Endothelial cell (in vitro differentiated cells): ENCODE measurements around the gene SLC66A3. TPM values are rescaled to one million over a fixed set of nuclear protein-coding genes. Genes with fewer than 3 reads are reported as not detected.

Experiments used
- DNase-seq: peaks from one replicate; pipeline ENCODE4 v3.0.0; 2021; ENCODE audit warnings: low spot score
- H3K27ac Mint-ChIP-seq: one replicate; pipeline ENCODE4 v1.8.0; 2021; ENCODE audit warnings: mixed read lengths, inconsistent platforms; ENCODE audit not compliant: unreplicated experiment
- H3K27me3 Mint-ChIP-seq: one replicate; pipeline ENCODE4 v1.8.0; 2021; ENCODE audit warnings: mild to moderate bottlenecking, moderate library complexity, mixed read lengths, inconsistent platforms; ENCODE audit not compliant: unreplicated experiment
- H3K36me3 Mint-ChIP-seq: one replicate; pipeline ENCODE4 v1.8.0; 2021; ENCODE audit warnings: mild to moderate bottlenecking, low read depth, mixed read lengths, inconsistent platforms; ENCODE audit not compliant: unreplicated experiment
- H3K4me1 Mint-ChIP-seq: one replicate; pipeline ENCODE4 v1.8.0; 2021; ENCODE audit warnings: mild to moderate bottlenecking, mixed read lengths, inconsistent platforms; ENCODE audit not compliant: unreplicated experiment
- H3K4me3 Mint-ChIP-seq: one replicate; pipeline ENCODE4 v1.8.0; 2021; ENCODE audit warnings: mild to moderate bottlenecking, mixed read lengths, inconsistent platforms; ENCODE audit not compliant: unreplicated experiment
- H3K9me3 Mint-ChIP-seq: one replicate; pipeline ENCODE4 v1.8.0; 2021; ENCODE audit warnings: mixed read lengths, inconsistent platforms; ENCODE audit not compliant: unreplicated experiment
- total RNA-seq: library from RNA; stranded (reverse); fragmentation: NEBNext Ultra II Directional; extraction: Animal tissue kit (Norgen Biotek cat#: 25700); gene quantifications from one replicate; pipeline ENCODE4 v1.2.1, GENCODE V29; 2021; ENCODE audit not compliant: unreplicated experiment
- TF ChIP-seq, protein P1 (sequence below): fragments of 200-600 bp; sonication (generic); IDR thresholded peaks from one replicate; pipeline ENCODE4 v1.5.0; 2021; ENCODE audit warnings: antibody characterized with exemption; ENCODE audit not compliant: unreplicated experiment

SLC66A3 gene
- total RNA-seq, 1 donor from 2014 or later, result 12.1 TPM

- Mint-ChIP-seq H3K27ac (no peak overlapping the region), H3K9me3 (no peaks in the 10 kb centered on the region), H3K4me1 (peaks cover 5% of the 10 kb centered on the region), H3K27me3 (peaks cover 9% of the 10 kb centered on the region), H3K4me3 (no peak overlapping the region), H3K36me3 (no peaks in the 10 kb centered on the region)
- TF ChIP-seq, protein P1, sequence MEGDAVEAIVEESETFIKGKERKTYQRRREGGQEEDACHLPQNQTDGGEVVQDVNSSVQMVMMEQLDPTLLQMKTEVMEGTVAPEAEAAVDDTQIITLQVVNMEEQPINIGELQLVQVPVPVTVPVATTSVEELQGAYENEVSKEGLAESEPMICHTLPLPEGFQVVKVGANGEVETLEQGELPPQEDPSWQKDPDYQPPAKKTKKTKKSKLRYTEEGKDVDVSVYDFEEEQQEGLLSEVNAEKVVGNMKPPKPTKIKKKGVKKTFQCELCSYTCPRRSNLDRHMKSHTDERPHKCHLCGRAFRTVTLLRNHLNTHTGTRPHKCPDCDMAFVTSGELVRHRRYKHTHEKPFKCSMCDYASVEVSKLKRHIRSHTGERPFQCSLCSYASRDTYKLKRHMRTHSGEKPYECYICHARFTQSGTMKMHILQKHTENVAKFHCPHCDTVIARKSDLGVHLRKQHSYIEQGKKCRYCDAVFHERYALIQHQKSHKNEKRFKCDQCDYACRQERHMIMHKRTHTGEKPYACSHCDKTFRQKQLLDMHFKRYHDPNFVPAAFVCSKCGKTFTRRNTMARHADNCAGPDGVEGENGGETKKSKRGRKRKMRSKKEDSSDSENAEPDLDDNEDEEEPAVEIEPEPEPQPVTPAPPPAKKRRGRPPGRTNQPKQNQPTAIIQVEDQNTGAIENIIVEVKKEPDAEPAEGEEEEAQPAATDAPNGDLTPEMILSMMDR, result peak; percentile 22
- peak; percentile 75 for DNase-seq
Observed at GRCh38 chr2:11129598-11130449, 25.4 kb upstream of the SLC66A3 start.

- Mint-ChIP-seq H3K4me1 (peaks cover 5% of the 10 kb centered on the region), H3K9me3 (no peaks in the 10 kb centered on the region), H3K27me3 (peaks cover 9% of the 10 kb centered on the region), H3K36me3 (no peaks in the 10 kb centered on the region), H3K4me3 (no peak overlapping the region), H3K27ac (no peak overlapping the region)
- DNase-seq, result no peak
- TF ChIP-seq, protein P1, result no peak
Observed at GRCh38 chr2:11131166-11131920, 23.9 kb upstream of the SLC66A3 start.

GRCh38 chr2:11132036-11132671 is 23.1 kb upstream of the SLC66A3 start:
- H3K9me3 Mint-ChIP-seq, result no peaks in the 10 kb centered on the region
- no peak overlapping the region for H3K4me3 Mint-ChIP-seq
- H3K36me3 Mint-ChIP-seq, result no peaks in the 10 kb centered on the region
- H3K27ac Mint-ChIP-seq, result peak overlapping the region; percentile 36
- TF ChIP-seq, protein P1, result no peak
- DNase-seq, result no peak
- peaks cover 5% of the 10 kb centered on the region for H3K4me1 Mint-ChIP-seq
- H3K27me3 Mint-ChIP-seq, result peaks cover 9% of the 10 kb centered on the region

GRCh38 chr2:11133238-11133935 is 21.9 kb upstream of the SLC66A3 start:
- Mint-ChIP-seq H3K4me3 (peak overlapping the region; percentile 88), H3K4me1 (peaks cover 4% of the 10 kb centered on the region), H3K36me3 (no peaks in the 10 kb centered on the region), H3K27ac (peak overlapping the region; percentile 81), H3K27me3 (peaks cover 9% of the 10 kb centered on the region), H3K9me3 (no peaks in the 10 kb centered on the region)
- TF ChIP-seq, protein P1, result no peak
- DNase-seq, result no peak
